Transverse colon (tissue), 4 donors: ENCODE measurements around the gene ME2.

Experiments
- CTCF ChIP-seq, 5 experiments: fragments of 200-600 bp in 3 of 5; fragments of 450-650 bp in 2 of 5; sonication (generic) in 3 of 5; IDR thresholded peaks; 1 replicate in 2 of 5; 2 replicates in 3 of 5; pipeline ENCODE4 v1.5.1; 2016 to 2017; ENCODE audit warnings: antibody characterized with exemption in 5 of 5, inconsistent platforms in 3 of 5, mild to moderate bottlenecking in 2 of 5, moderate library complexity in 1 of 5
- EP300 ChIP-seq: sonication (generic); formaldehyde crosslinking; IDR thresholded peaks from one replicate; pipeline ENCODE4 v1.6.1; 2017; ENCODE audit warnings: antibody characterized with exemption, low read depth
- POLR2A ChIP-seq: fragments of 450-650 bp; IDR thresholded peaks from one replicate; pipeline ENCODE4 v1.6.1; 2016; ENCODE audit warnings: antibody characterized with exemption, mild to moderate bottlenecking, moderate library complexity
- POLR2AphosphoS5 ChIP-seq, 3 donors: sonication (generic); formaldehyde crosslinking; IDR thresholded peaks; one replicate each; pipeline ENCODE4 v1.6.1; 2016; ENCODE audit warnings: antibody characterized with exemption in 3 of 3

- TF ChIP-seq POLR2A (no peak), CTCF (IDR thresholded peaks at IDR 0.05) (no peak), POLR2AphosphoS5 (IDR thresholded peaks at IDR 0.05) (peak in 2 of 3 donors; percentile 21 to 35), EP300 (no peak)
Observed at GRCh38 chr18:50875966-50876536, 2.9 kb upstream of the ME2 start.
